Lung microvascular endothelial cell (primary cell): ENCODE results near the gene ANO5. TPM values are rescaled to one million over a fixed set of nuclear protein-coding genes. Genes with fewer than 3 reads are reported as not detected.
"Not testable (repeated sequence)": the region's sequence is repeated elsewhere in the genome, so short reads cannot be mapped to it uniquely, and the experiment has no call there.

Experiments
- DNase-seq, 2 donors: peaks; one replicate each; pipeline versions ENCODE4 v3.0.0 to v3.0.0-alpha.2; 2010; ENCODE audit warnings: low read depth in 2 of 2
- total RNA-seq: library from RNA; depleted of rRNA; stranded (reverse); fragments of >200 nt; gene quantifications from 2 replicates; pipeline ENCODE4 v1.2.1, GENCODE V29; 2014

Gene ANO5
- total RNA-seq, 1 donor from 2014 or later, result under 0.01 TPM

GRCh38 chr11:22203281-22203680 is 10.4 kb downstream of the ANO5 start:
- DNase-seq, result no peak

- no peak for DNase-seq
Measured at GRCh38 chr11:22207162-22207561, 14.3 kb downstream of the ANO5 start.

GRCh38 chr11:22208151-22208858 is 15.4 kb downstream of the ANO5 start:
- no peak for DNase-seq

- no peak for DNase-seq
Measured at GRCh38 chr11:22216940-22217339, 24.1 kb downstream of the ANO5 start.

- no peak for DNase-seq
Measured at GRCh38 chr11:22221143-22221542, 28.3 kb downstream of the ANO5 start.

- no peak for DNase-seq
Measured at GRCh38 chr11:22225190-22225589, 32.3 kb downstream of the ANO5 start.

- no peak for DNase-seq
Measured at GRCh38 chr11:22234743-22235142, 41.9 kb downstream of the ANO5 start.

GRCh38 chr11:22244986-22245592 is 52.2 kb downstream of the ANO5 start:
- DNase-seq, result peak; percentile 48 to 59

GRCh38 chr11:22246992-22247391 is 54.1 kb downstream of the ANO5 start:
- no peak for DNase-seq

- no peak for DNase-seq
Measured at GRCh38 chr11:22249871-22250270, 57.0 kb downstream of the ANO5 start.

GRCh38 chr11:22256876-22257275 is 64.0 kb downstream of the ANO5 start:
- no peak for DNase-seq

- DNase-seq, result no peak
Measured at GRCh38 chr11:22263613-22264012, 70.7 kb downstream of the ANO5 start.

- DNase-seq, result not testable (repeated sequence)
Measured at GRCh38 chr11:22268983-22269624, 76.2 kb downstream of the ANO5 start.

GRCh38 chr11:22273781-22274180 is 80.9 kb downstream of the ANO5 start:
- no peak for DNase-seq

GRCh38 chr11:22275600-22275999 is 82.7 kb downstream of the ANO5 start:
- DNase-seq, result no peak

GRCh38 chr11:22276535-22276934 is 83.7 kb downstream of the ANO5 start:
- no peak for DNase-seq

- DNase-seq, result not testable (repeated sequence)
Measured at GRCh38 chr11:22284991-22285390, 92.1 kb downstream of the ANO5 start.

- DNase-seq, result no peak
Measured at GRCh38 chr11:22302368-22302767, 109.5 kb downstream of the ANO5 start.

- peak; percentile 43 to 46 for DNase-seq
Measured at GRCh38 chr11:22304337-22304961, 111.6 kb downstream of the ANO5 start.

GRCh38 chr11:22317656-22318055 is 124.8 kb downstream of the ANO5 start:
- no peak for DNase-seq

GRCh38 chr11:22331771-22332170 is 138.9 kb downstream of the ANO5 start:
- no peak for DNase-seq
